Mesenchymal stem cell (in vitro differentiated cells and primary cell): ENCODE measurements around the gene LPO.

Experiments
- DNase-seq: peaks from one replicate; pipeline ENCODE4 v3.0.0-alpha.2; 2013
- H2AFZ ChIP-seq: one replicate; pipeline ENCODE4 v1.6.1; 2013; ENCODE audit warnings: low read depth, mild to moderate bottlenecking, control low read depth, inconsistent platforms, low read length, moderate library complexity
- H2AK5ac ChIP-seq: 2 replicates; pipeline ENCODE4 v1.6.1; 2013; ENCODE audit warnings: low read length, moderate library complexity, mild to moderate bottlenecking, inconsistent platforms; ENCODE audit not compliant: severe bottlenecking
- H2BK120ac ChIP-seq: one replicate; pipeline ENCODE4 v1.6.1; 2013; ENCODE audit warnings: low read depth, mild to moderate bottlenecking, inconsistent platforms, low read length, moderate library complexity
- H2BK12ac ChIP-seq, 2 experiments: one replicate each; pipeline ENCODE4 v1.6.1; 2013; ENCODE audit warnings: inconsistent platforms in 2 of 2, low read length in 2 of 2, mild to moderate bottlenecking in 2 of 2, moderate library complexity in 2 of 2, control low read depth in 1 of 2
- H2BK15ac ChIP-seq: one replicate; pipeline ENCODE4 v1.6.1; 2013; ENCODE audit warnings: mild to moderate bottlenecking, low read depth, inconsistent platforms; ENCODE audit not compliant: poor library complexity, severe bottlenecking
- H2BK5ac ChIP-seq: 2 replicates; pipeline ENCODE4 v1.6.1; 2013; ENCODE audit warnings: low read depth, mild to moderate bottlenecking, low read length, control low read depth, inconsistent platforms; ENCODE audit not compliant: poor library complexity, severe bottlenecking
- H3K14ac ChIP-seq, 2 experiments: one replicate each; pipeline ENCODE4 v1.6.1; 2013; ENCODE audit warnings: inconsistent platforms in 2 of 2, low read length in 2 of 2, control low read depth in 1 of 2, mild to moderate bottlenecking in 1 of 2, moderate library complexity in 1 of 2
- H3K18ac ChIP-seq, 2 experiments: one replicate each; pipeline ENCODE4 v1.6.1; 2013; ENCODE audit warnings: inconsistent platforms in 2 of 2, low read length in 2 of 2, control low read depth in 1 of 2, low read depth in 1 of 2, mild to moderate bottlenecking in 1 of 2
- H3K23ac ChIP-seq, 2 experiments: one replicate each; pipeline ENCODE4 v1.6.1; 2013; ENCODE audit warnings: inconsistent platforms in 2 of 2, low read length in 2 of 2, mild to moderate bottlenecking in 2 of 2, moderate library complexity in 2 of 2, control low read depth in 1 of 2
- H3K27ac ChIP-seq: 2 replicates; pipeline ENCODE4 v1.5.1; 2013; ENCODE audit warnings: mild to moderate bottlenecking, moderate library complexity, low read length, control low read depth, inconsistent platforms; ENCODE audit not compliant: poor library complexity, severe bottlenecking
- H3K27me3 ChIP-seq, 2 experiments: 2 replicates each; pipeline versions ENCODE4 v1.6.1 to v1.7.0; 2013; ENCODE audit warnings: low read length in 2 of 2, mild to moderate bottlenecking in 2 of 2, moderate library complexity in 2 of 2, control low read depth in 1 of 2, inconsistent platforms in 1 of 2; ENCODE audit not compliant: control insufficient read depth in 1 of 2, insufficient read depth in 1 of 2
- H3K36me3 ChIP-seq, 2 experiments: 2 replicates each; pipeline versions ENCODE4 v1.6.1 to v1.7.0; 2013; ENCODE audit warnings: low read length in 2 of 2, control low read depth in 1 of 2, inconsistent platforms in 1 of 2, low read depth in 1 of 2, mild to moderate bottlenecking in 1 of 2; ENCODE audit not compliant: insufficient read depth in 2 of 2, control insufficient read depth in 1 of 2
- H3K4ac ChIP-seq, 2 experiments: one replicate each; pipeline ENCODE4 v1.6.1; 2013; ENCODE audit warnings: inconsistent platforms in 2 of 2, low read length in 2 of 2, mild to moderate bottlenecking in 2 of 2, moderate library complexity in 2 of 2, control low read depth in 1 of 2, low read depth in 1 of 2
- H3K4me1 ChIP-seq: 2 replicates; pipeline ENCODE4 v1.6.1; 2013; ENCODE audit warnings: low read depth, low read length, control low read depth; ENCODE audit not compliant: control insufficient read depth, insufficient read depth
- H3K4me2 ChIP-seq: 2 replicates; pipeline ENCODE4 v1.6.1; 2013; ENCODE audit warnings: low read length, mild to moderate bottlenecking, inconsistent platforms; ENCODE audit not compliant: poor library complexity, severe bottlenecking
- H3K4me3 ChIP-seq, 2 experiments: 2 replicates each; pipeline versions ENCODE4 v1.5.1 to v1.7.0; 2013; ENCODE audit warnings: low read length in 2 of 2, mild to moderate bottlenecking in 2 of 2, control low read depth in 1 of 2, low read depth in 1 of 2; ENCODE audit not compliant: insufficient read depth in 1 of 2
- H3K79me1 ChIP-seq: replicated peaks from 2 replicates; pipeline ENCODE4 v1.6.1; 2013; ENCODE audit warnings: mild to moderate bottlenecking, control low read depth, low read length, inconsistent platforms; ENCODE audit not compliant: poor library complexity, severe bottlenecking
- H3K9ac ChIP-seq: 2 replicates; pipeline ENCODE4 v1.7.0; 2013; ENCODE audit warnings: mild to moderate bottlenecking, low read length, moderate library complexity
- H3K9me3 ChIP-seq: 2 replicates; pipeline ENCODE4 v1.7.0; 2013; ENCODE audit warnings: mild to moderate bottlenecking, low read length; ENCODE audit not compliant: control insufficient read depth
- H4K8ac ChIP-seq: one replicate; pipeline ENCODE4 v1.6.1; 2013; ENCODE audit warnings: inconsistent platforms, mild to moderate bottlenecking, low read length, moderate library complexity
- H4K91ac ChIP-seq: one replicate; pipeline ENCODE4 v1.6.1; 2013; ENCODE audit warnings: mild to moderate bottlenecking, low read length, inconsistent platforms
- WGBS: methylation state at CpG from one replicate; pipeline ENCODE4 v1.1.7; 2013; ENCODE audit warnings: mixed read lengths; 5-methylcytosine and 5-hydroxymethylcytosine counted together

LPO gene

DNA sequence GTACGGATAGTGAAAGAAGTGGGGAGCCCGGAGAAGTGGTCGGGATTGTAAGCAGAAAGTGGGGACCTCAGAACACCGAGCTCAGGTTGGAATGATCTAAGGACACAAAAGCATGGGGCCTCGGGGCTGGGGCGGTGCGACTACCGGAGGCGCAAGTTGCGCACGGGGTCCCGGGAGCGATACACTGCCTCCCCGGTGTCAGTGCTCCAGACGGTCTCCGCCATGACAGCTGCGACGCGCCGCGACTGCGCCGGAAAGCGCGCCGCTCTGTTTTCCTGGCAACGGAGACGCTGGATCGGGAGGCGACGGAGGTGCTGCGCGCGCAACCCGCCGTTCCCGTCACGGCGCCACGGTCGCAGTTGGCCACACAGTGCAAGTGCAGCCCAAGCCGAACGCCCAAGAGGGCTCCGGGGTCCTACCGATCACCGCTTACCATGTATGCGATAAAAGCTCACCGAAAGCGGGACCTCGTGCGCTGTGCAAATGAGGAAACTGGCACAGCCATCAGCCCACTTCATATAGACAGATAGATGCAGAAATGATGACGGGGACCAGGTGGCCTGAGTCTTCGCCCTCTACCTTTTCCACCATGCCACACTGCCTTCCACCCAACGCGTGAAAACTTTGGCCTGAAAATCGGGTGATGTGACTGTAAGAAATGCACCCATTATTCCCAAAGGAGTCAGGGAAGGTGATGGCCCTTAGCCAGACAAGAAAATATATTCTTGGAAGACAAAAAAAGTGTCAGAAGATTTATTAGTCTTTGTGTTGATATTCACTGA lies 19.2 kb upstream of the LPO start, which contains the start of gene MKS1:
Gene MKS1 (minus strand): TSS at position 249 of the 782 bp plus-strand sequence. CDS start 25 bp downstream, at position 224.
- H3K9me3 ChIP-seq: no peaks in the 10 kb centered on the region
- peak within 1 kb of the TSS; percentile 78 for H3K4me2 ChIP-seq
- H3K4me1 ChIP-seq: peaks cover 5% of the 10 kb centered on the region
- H3K23ac ChIP-seq: no peak within 1 kb of the TSS
- H2BK12ac ChIP-seq: peak within 1 kb of the TSS in 1 of 2 experiments; percentile 24
- peak within 1 kb of the TSS in 1 of 2 experiments; percentile 93 for H3K14ac ChIP-seq
- H3K9ac ChIP-seq: peak within 1 kb of the TSS; percentile 95
- peak within 1 kb of the TSS; percentile 75 to 98 for H3K4me3 ChIP-seq
- H3K27me3 ChIP-seq: no peaks in the 10 kb centered on the region
- peak within 1 kb of the TSS; percentile 93 for H4K8ac ChIP-seq
- H3K27ac ChIP-seq: no peak within 1 kb of the TSS
- peak within 1 kb of the TSS in 1 of 2 experiments; percentile 81 for H3K4ac ChIP-seq
- peak within 1 kb of the TSS; percentile 65 for H4K91ac ChIP-seq
- H3K79me1 ChIP-seq: no peaks in the 10 kb centered on the region
- peak within 1 kb of the TSS; percentile 84 for H2AFZ ChIP-seq
- peaks cover under 1 to 19% of the 10 kb centered on the region in 2 experiments for H3K36me3 ChIP-seq
- H3K18ac ChIP-seq: peak within 1 kb of the TSS in 1 of 2 experiments; percentile 88
- H2BK15ac ChIP-seq: no peak within 1 kb of the TSS
- no peak within 1 kb of the TSS for H2BK120ac ChIP-seq
- peak; percentile 90 for DNase-seq
- H2BK5ac ChIP-seq: no peak within 1 kb of the TSS
- H2AK5ac ChIP-seq: no peak within 1 kb of the TSS
- 5% methylated on average over 56 of the region's 56 CpGs for WGBS

DNA sequence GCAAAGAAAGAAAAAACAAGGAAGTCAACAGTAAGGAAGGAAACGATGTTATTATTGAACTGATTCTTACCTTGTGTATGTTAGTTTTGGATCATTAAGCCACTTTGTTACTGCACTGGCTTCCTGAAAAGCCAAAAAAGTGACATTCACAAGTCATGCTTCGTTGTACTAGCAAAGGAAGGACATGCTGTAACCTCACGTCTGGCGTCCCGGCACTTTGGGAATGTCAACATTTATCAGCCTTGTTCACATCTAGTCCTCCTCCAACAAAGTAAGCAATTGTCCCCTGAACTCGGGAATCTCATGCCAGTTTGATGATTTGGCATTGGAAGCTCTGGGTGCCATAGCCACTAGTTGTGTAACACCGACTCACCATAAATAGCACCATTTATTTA lies 18.6 kb upstream of the LPO start:
- 91% methylated on average over 7 of the region's 7 CpGs for WGBS
- Histone ChIP-seq H3K27ac (no peak overlapping the region), H3K4me3 (peak overlapping the region in 1 of 2 experiments; percentile 98), H3K18ac (no peak overlapping the region), H3K4ac (no peak overlapping the region), H2BK12ac (no peak overlapping the region), H4K8ac (no peak overlapping the region), H2BK120ac (no peak overlapping the region), H3K23ac (no peak overlapping the region), H3K4me1 (peaks cover 5% of the 10 kb centered on the region), H3K9me3 (no peaks in the 10 kb centered on the region), H3K36me3 (peaks cover 0 to 15% of the 10 kb centered on the region in 2 experiments), H2BK5ac (no peak overlapping the region), H2BK15ac (no peak overlapping the region), H2AFZ (no peak overlapping the region), H4K91ac (no peak overlapping the region), H3K9ac (peak overlapping the region; percentile 95), H3K4me2 (no peak overlapping the region), H3K14ac (no peak overlapping the region), H3K27me3 (no peaks in the 10 kb centered on the region), H2AK5ac (no peak overlapping the region), H3K79me1 (no peaks in the 10 kb centered on the region)
- no peak for DNase-seq

- Histone ChIP-seq H2BK12ac (no peak overlapping the region), H3K4me3 (no peak overlapping the region), H3K27ac (no peak overlapping the region), H3K4ac (no peak overlapping the region), H3K23ac (no peak overlapping the region), H3K14ac (no peak overlapping the region), H3K27me3 (peaks cover 0 to 6% of the 10 kb centered on the region in 2 experiments), H4K8ac (no peak overlapping the region), H2BK120ac (no peak overlapping the region), H3K9ac (peak overlapping the region; percentile 30), H2BK15ac (no peak overlapping the region), H2AK5ac (no peak overlapping the region), H3K79me1 (no peaks in the 10 kb centered on the region), H3K9me3 (no peaks in the 10 kb centered on the region), H2BK5ac (no peak overlapping the region), H3K4me1 (peaks cover 2% of the 10 kb centered on the region), H3K36me3 (no peaks in the 10 kb centered on the region), H3K18ac (no peak overlapping the region), H3K4me2 (no peak overlapping the region), H2AFZ (no peak overlapping the region), H4K91ac (no peak overlapping the region)
- DNase-seq: peak; percentile 36
- WGBS: 40% methylated on average over 1 of the region's 1 CpG
Observed at GRCh38 chr17:58224315-58224714, 14.1 kb upstream of the LPO start.

DNA sequence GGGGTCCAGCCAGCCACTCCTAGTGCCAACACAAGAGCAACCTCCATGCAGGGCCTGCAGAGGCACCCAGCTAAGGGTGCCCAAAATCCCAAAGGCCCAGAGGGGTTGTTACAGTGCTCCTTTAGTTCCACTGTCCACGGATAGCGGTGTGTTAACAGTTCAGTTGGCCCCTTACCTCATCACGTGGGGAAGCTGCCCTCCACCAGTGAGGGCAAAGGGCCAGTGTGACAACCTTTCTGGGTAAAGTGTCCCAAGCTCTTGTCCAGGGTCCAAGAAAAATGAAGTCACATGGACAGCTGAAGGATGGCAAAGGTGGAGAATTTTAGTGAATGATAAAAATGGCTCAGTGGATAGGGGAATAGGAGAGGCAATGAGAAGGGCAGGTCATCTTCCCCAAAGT lies 10.7 kb upstream of the LPO start:
- no peak overlapping the region for H4K91ac ChIP-seq
- no peak overlapping the region for H3K14ac ChIP-seq
- no peak overlapping the region for H2AK5ac ChIP-seq
- H3K36me3 ChIP-seq: no peaks in the 10 kb centered on the region
- H2BK5ac ChIP-seq: no peak overlapping the region
- no peak overlapping the region for H3K23ac ChIP-seq
- 95% methylated on average over 3 of the region's 3 CpGs for WGBS
- H3K18ac ChIP-seq: no peak overlapping the region
- no peak overlapping the region for H4K8ac ChIP-seq
- H3K9ac ChIP-seq: no peak overlapping the region
- peaks cover 1% of the 10 kb centered on the region for H3K4me1 ChIP-seq
- H3K27ac ChIP-seq: no peak overlapping the region
- H3K79me1 ChIP-seq: no peaks in the 10 kb centered on the region
- no peak overlapping the region for H2BK120ac ChIP-seq
- no peak overlapping the region for H3K4ac ChIP-seq
- DNase-seq: no peak
- H3K4me3 ChIP-seq: no peak overlapping the region
- H2BK15ac ChIP-seq: no peak overlapping the region
- H3K27me3 ChIP-seq: peaks cover 0 to 13% of the 10 kb centered on the region in 2 experiments
- H3K4me2 ChIP-seq: no peak overlapping the region
- no peaks in the 10 kb centered on the region for H3K9me3 ChIP-seq
- no peak overlapping the region for H2AFZ ChIP-seq
- no peak overlapping the region for H2BK12ac ChIP-seq
